Left cardiac atrium (tissue), 4 donors: ENCODE measurements around the gene ACTMAP. TPM values are rescaled to one million over a fixed set of nuclear protein-coding genes. Genes with fewer than 3 reads are reported as not detected.
"Not testable (repeated sequence)": the region's sequence is repeated elsewhere in the genome, so short reads cannot be mapped to it uniquely, and the experiment has no call there.

Experiments
- ATAC-seq, 2 donors: fragments of 200-7000 bp; cut with Tn5 transposase; one replicate each; pipeline ENCODE4 v1.9.1; 2020; ENCODE audit warnings: mild to moderate bottlenecking in 2 of 2, moderate library complexity in 2 of 2
- DNase-seq: peaks from one replicate; pipeline ENCODE4 v3.0.0-alpha.2; 2020
- intact Hi-C, 2 donors: fragments of 100-400 bp; cut with DNase I; formaldehyde crosslinking; loops; one replicate each; pipeline versions ENCODE4 v1.14.1 to v1.15.1; 2022 to 2023
- total RNA-seq, 2 donors: library from RNA; stranded (reverse); fragmentation: NEBNext Ultra II Directional; extraction: Animal tissue kit (Norgen Biotek cat#: 25700); gene quantifications; one replicate each; pipeline ENCODE4 v1.2.1, GENCODE V29; 2021
- donor health status: DM: no; HTN: yes; CAD: no.
- donor health status: DM: no; HTN: yes; CAD: no; lungs with severe emphysema.
- donor health status: DM: yes; HTN: yes; CAD: no.
- donor health status: Dilated cardiomyopathy.

Gene ACTMAP
- total RNA-seq, 2 donors from 2014 or later, result 4.2 to 6.2 TPM

- intact Hi-C loops, DNase-seq, ATAC-seq: not testable (repeated sequence)
These were observed 20.2 kb downstream of the ACTMAP start for GRCh38 chr19:40730065-40730464.

GRCh38 chr19:40726279-40726678 is 24.0 kb downstream of the ACTMAP start:
- no peak for ATAC-seq
- no peak for DNase-seq
- intact Hi-C loops, result no loop called here

- no peak for ATAC-seq
- no peak for DNase-seq
These were observed 25.4 kb downstream of the ACTMAP start for GRCh38 chr19:40724855-40725254.

GRCh38 chr19:40724315-40724714 is 26.0 kb downstream of the ACTMAP start:
- intact Hi-C loops, result no loop called here
- ATAC-seq (no peak), DNase-seq (no peak)

More at GRCh38 chr19:40724855-40725254, 25.4 kb downstream of the ACTMAP start:
- intact Hi-C loops, result no loop called here

GRCh38 chr19:40723661-40724254 is 26.5 kb downstream of the ACTMAP start:
- DNase-seq, result no peak
- no peak for ATAC-seq
- intact Hi-C loops, result no loop called here

GRCh38 chr19:40721936-40722661 is 28.2 kb downstream of the ACTMAP start:
- ATAC-seq (no peak), DNase-seq (no peak)
- intact Hi-C loops, result no loop called here

GRCh38 chr19:40721140-40721486 is 29.2 kb downstream of the ACTMAP start:
- DNase-seq (no peak), ATAC-seq (no peak)
- intact Hi-C loops, result no loop called here

- ATAC-seq, result no peak
- DNase-seq, result no peak
- intact Hi-C loops, result loop anchor here (5.0 kb wide), 2 partner anchors 33 to 83 kb away; partner anchors contain the start of genes ACTMAP (in 1 of the 2) and SNRPA (in 1 of the 2)
These were observed 30.8 kb downstream of the ACTMAP start for GRCh38 chr19:40719414-40719894.

GRCh38 chr19:40718774-40719391 is 31.4 kb downstream of the ACTMAP start:
- intact Hi-C loops, result loop anchor here (5.0 kb wide), 2 partner anchors 33 to 83 kb away; partner anchors contain the start of genes ACTMAP (in 1 of the 2) and SNRPA (in 1 of the 2)
- ATAC-seq, result no peak
- DNase-seq, result peak; percentile 57

- DNase-seq, result peak; percentile 66
- intact Hi-C loops, result loop anchor here (5.0 kb wide), 2 partner anchors 34 to 84 kb away; partner anchors contain the start of genes ACTMAP (in 1 of the 2) and SNRPA (in 1 of the 2)
- ATAC-seq, result no peak
These were observed 32.1 kb downstream of the ACTMAP start for GRCh38 chr19:40717880-40718773.

GRCh38 chr19:40717325-40717879 is 32.9 kb downstream of the ACTMAP start:
- ATAC-seq (no peak), DNase-seq (no peak)
- intact Hi-C loops, result loop anchor here (5.0 kb wide), 2 partner anchors 35 to 85 kb away; partner anchors contain the start of genes ACTMAP (in 1 of the 2) and SNRPA (in 1 of the 2)

GRCh38 chr19:40716482-40717324 is 33.6 kb downstream of the ACTMAP start, which contains the start of the genes COQ8B and ITPKC:
TSS of gene COQ8B (minus strand) at chr19:40716886. CDS start at chr19:40714632, 2,254 bp downstream.
TSS of gene ITPKC (plus strand) at chr19:40717112. CDS start at chr19:40717136, 24 bp downstream.
- peak; percentile 100 for DNase-seq
- ATAC-seq, result peak; percentile 78 to 83
- intact Hi-C loops, result loop anchor here (5.0 kb wide), 2 partner anchors 36 to 86 kb away; partner anchors contain the start of genes ACTMAP (in 1 of the 2) and SNRPA (in 1 of the 2)

GRCh38 chr19:40716031-40716481 is 34.2 kb downstream of the ACTMAP start:
- DNase-seq (peak; percentile 65), ATAC-seq (peak in 1 of 2 donors; percentile 1)
- intact Hi-C loops, result loop anchor here (5.0 kb wide), 2 partner anchors 36 to 86 kb away; partner anchors contain the start of genes ACTMAP (in 1 of the 2) and SNRPA (in 1 of the 2)

GRCh38 chr19:40714441-40715299 is 35.6 kb downstream of the ACTMAP start:
- DNase-seq (peak; percentile 94), ATAC-seq (peak; percentile 80 to 83)
- intact Hi-C loops, result loop anchor here (5.0 kb wide), 2 partner anchors 38 to 88 kb away; partner anchors contain the start of genes ACTMAP (in 1 of the 2) and SNRPA (in 1 of the 2)

GRCh38 chr19:40713939-40714338 is 36.3 kb downstream of the ACTMAP start:
- DNase-seq, result no peak
- no peak for ATAC-seq
- intact Hi-C loops, result no loop called here

- ATAC-seq (no peak), DNase-seq (no peak)
- intact Hi-C loops, result no loop called here
These were observed 40.5 kb downstream of the ACTMAP start for GRCh38 chr19:40709817-40710216.
